MCF 10A (cell line): ENCODE measurements around the gene ANK2. TPM values are rescaled to one million over a fixed set of nuclear protein-coding genes. Genes with fewer than 3 reads are reported as not detected.

Experiments used
- BruUV-seq: library from RNA; stranded (reverse); fragments of 400-500 nt; replicated peaks from 2 replicates; lab custom pipeline; 2021; lab: Mats Ljungman, UMichigan
- CTCF ChIA-PET: fragments of 300-600 bp; sonication (Branson Sonifier 250); formaldehyde crosslinking; extraction: SDS; loops from one replicate; lab custom pipeline; 2021; ENCODE audit warnings: antibody characterized with exemption, inconsistent platforms; lab: Yijun Ruan, JAX
- POLR2A ChIA-PET: fragments of 300-600, 350-650 bp; sonication (Branson Sonifier 250); formaldehyde crosslinking; extraction: SDS; loops from one replicate; lab custom pipeline; 2020; ENCODE audit warnings: antibody characterized with exemption, inconsistent platforms; lab: Yijun Ruan, JAX
- DNase-seq: peaks from one replicate; pipeline ENCODE4 v3.0.0-alpha.2; 2018; ENCODE audit not compliant: unreplicated experiment
- H3K27ac Mint-ChIP-seq: one replicate; pipeline ENCODE4 v1.8.0; 2022; ENCODE audit warnings: mild to moderate bottlenecking, low read depth, mixed read lengths; ENCODE audit not compliant: unreplicated experiment
- H3K27me3 Mint-ChIP-seq: one replicate; pipeline ENCODE4 v1.8.0; 2022; ENCODE audit warnings: mixed read lengths; ENCODE audit not compliant: insufficient read depth, unreplicated experiment
- H3K36me3 Mint-ChIP-seq: one replicate; pipeline ENCODE4 v1.8.0; 2022; ENCODE audit warnings: mild to moderate bottlenecking, moderate library complexity, mixed read lengths; ENCODE audit not compliant: insufficient read depth, unreplicated experiment
- H3K4me1 Mint-ChIP-seq: one replicate; pipeline ENCODE4 v1.8.0; 2022; ENCODE audit warnings: mixed read lengths; ENCODE audit not compliant: insufficient read depth, unreplicated experiment
- H3K4me3 Mint-ChIP-seq: one replicate; pipeline ENCODE4 v1.8.0; 2022; ENCODE audit warnings: mild to moderate bottlenecking, moderate library complexity, mixed read lengths; ENCODE audit not compliant: unreplicated experiment
- H3K9me3 Mint-ChIP-seq: one replicate; pipeline ENCODE4 v1.8.0; 2022; ENCODE audit warnings: mixed read lengths; ENCODE audit not compliant: unreplicated experiment
- CTCF ChIP-seq: fragments of 200-600 bp; IDR thresholded peaks from one replicate; pipeline ENCODE4 v1.8.0; 2022; ENCODE audit warnings: antibody characterized with exemption, mild to moderate bottlenecking; ENCODE audit not compliant: unreplicated experiment
- intact Hi-C: fragments of 100-400 bp; cut with micrococcal nuclease; formaldehyde crosslinking; loops from 2 replicates; pipeline ENCODE4 v1.14.1; 2022
- total RNA-seq: library from RNA; stranded (reverse); gene quantifications from 2 replicates; pipeline ENCODE4 v1.2.3, GENCODE V29; 2022

ANK2 gene
- total RNA-seq, 1 experiment from 2014 or later = 37.4 TPM

DNA sequence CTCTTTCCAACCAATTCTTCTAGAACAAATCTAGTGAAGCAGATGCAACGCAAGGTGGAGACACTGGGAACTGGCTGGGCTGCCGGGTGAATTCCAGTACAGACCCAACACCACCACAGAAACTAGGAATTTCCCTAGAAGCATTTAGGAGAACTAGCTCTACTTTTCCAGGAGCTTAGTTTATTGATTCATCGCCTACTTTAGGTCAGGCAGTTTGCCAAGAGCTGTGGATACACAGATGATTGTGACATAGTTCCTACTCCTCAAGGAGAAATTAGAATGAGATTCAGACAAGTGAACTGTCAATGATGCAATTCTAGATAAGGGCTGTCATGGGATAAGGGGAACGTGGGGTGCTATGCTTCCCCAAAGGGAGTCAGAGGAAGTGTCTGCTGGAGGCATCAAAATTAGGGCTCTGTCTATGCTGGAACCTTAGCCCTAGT, 362.1 kb downstream of the ANK2 start:
- peak; percentile 94 for DNase-seq
- no peaks in the 10 kb centered on the region for H3K36me3 Mint-ChIP-seq
- H3K27ac Mint-ChIP-seq = peak overlapping the region; percentile 53
- ChIA-PET POLR2A (interaction anchor here (0.6 to 3.2 kb wide), 10 partner anchors 14 to 1194 kb away, joined by 3 to 21 read pairs (median 6); no protein-coding TSS in a partner anchor), CTCF (interaction anchor here (0.6 to 1.5 kb wide), 9 partner anchors 17 to 1240 kb away, joined by 3 to 7 read pairs (median 3); no protein-coding TSS in a partner anchor)
- BruUV-seq = no TSS peak
- intact Hi-C loops = loop anchor here (1.0 to 5.0 kb wide), 3 partner anchors 57 to 351 kb away; no protein-coding TSS in a partner anchor
- no peaks in the 10 kb centered on the region for H3K9me3 Mint-ChIP-seq
- TF ChIP-seq CTCF = peak; percentile 18
- no peaks in the 10 kb centered on the region for H3K27me3 Mint-ChIP-seq
- H3K4me1 Mint-ChIP-seq = peaks cover 9% of the 10 kb centered on the region
- H3K4me3 Mint-ChIP-seq = no peak overlapping the region

DNA sequence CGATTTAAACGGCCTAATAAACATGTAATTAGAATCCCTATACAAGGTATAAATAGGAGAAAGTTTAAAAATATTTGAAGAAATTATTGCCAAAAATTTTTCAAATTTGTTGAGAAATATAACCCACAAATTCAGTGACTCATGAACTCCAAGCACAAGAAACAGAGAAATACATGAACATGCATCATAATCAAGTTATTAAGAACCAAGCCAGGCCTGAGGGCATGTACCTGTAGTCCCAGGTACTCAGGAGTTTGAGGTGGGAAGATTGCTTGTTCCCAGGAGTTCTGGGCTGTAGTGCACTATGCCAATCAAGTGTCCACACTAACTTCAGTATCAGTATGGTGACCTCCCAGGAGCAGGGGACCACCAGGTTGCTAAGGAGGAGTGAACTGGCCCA, 370.2 kb downstream of the ANK2 start:
- POLR2A ChIA-PET = interaction anchor here (1.2 kb wide), 1 partner anchor 16 kb away, joined by 3 read pairs; no protein-coding TSS in a partner anchor
- no peak overlapping the region for H3K4me3 Mint-ChIP-seq
- CTCF ChIA-PET = no interaction called here
- no peaks in the 10 kb centered on the region for H3K4me1 Mint-ChIP-seq
- H3K27ac Mint-ChIP-seq = no peak overlapping the region
- TF ChIP-seq CTCF = no peak
- DNase-seq = peak; percentile 36
- H3K9me3 Mint-ChIP-seq = peaks cover 33% of the 10 kb centered on the region
- no peaks in the 10 kb centered on the region for H3K27me3 Mint-ChIP-seq
- no TSS peak for BruUV-seq
- intact Hi-C loops = no loop called here
- no peaks in the 10 kb centered on the region for H3K36me3 Mint-ChIP-seq

GRCh38 chr4:113420938-113421337, 371.5 kb downstream of the ANK2 start:
- no peak for DNase-seq
- no peaks in the 10 kb centered on the region for H3K4me1 Mint-ChIP-seq
- ChIA-PET CTCF (no interaction called here), POLR2A (interaction anchor here (1.1 kb wide), 1 partner anchor 340 kb away, joined by 3 read pairs; no protein-coding TSS in a partner anchor)
- H3K4me3 Mint-ChIP-seq = no peak overlapping the region
- H3K9me3 Mint-ChIP-seq = peaks cover 33% of the 10 kb centered on the region
- no peaks in the 10 kb centered on the region for H3K27me3 Mint-ChIP-seq
- no peaks in the 10 kb centered on the region for H3K36me3 Mint-ChIP-seq
- BruUV-seq = no TSS peak
- intact Hi-C loops = no loop called here
- H3K27ac Mint-ChIP-seq = no peak overlapping the region
- no peak for TF ChIP-seq CTCF

GRCh38 chr4:113423631-113424030, 374.2 kb downstream of the ANK2 start:
- intact Hi-C loops = no loop called here
- no TSS peak for BruUV-seq
- peaks cover 20% of the 10 kb centered on the region for H3K9me3 Mint-ChIP-seq
- no peaks in the 10 kb centered on the region for H3K27me3 Mint-ChIP-seq
- no peaks in the 10 kb centered on the region for H3K36me3 Mint-ChIP-seq
- no peak for DNase-seq
- no peaks in the 10 kb centered on the region for H3K4me1 Mint-ChIP-seq
- CTCF ChIA-PET = interaction anchor here (0.7 kb wide), 1 partner anchor 1697 kb away, joined by 3 read pairs; no protein-coding TSS in a partner anchor
- TF ChIP-seq CTCF = no peak
- POLR2A ChIA-PET = no interaction called here
- H3K27ac Mint-ChIP-seq = no peak overlapping the region
- no peak overlapping the region for H3K4me3 Mint-ChIP-seq
